OCI-M2 (cell line): ENCODE results near the gene CNTNAP4.

ENCODE experiments used
- DNase-seq: peaks from one replicate; lab custom pipeline; 2025; ENCODE audit not compliant: unreplicated experiment; lab: John Stamatoyannopoulos, UW

Gene CNTNAP4

DNA sequence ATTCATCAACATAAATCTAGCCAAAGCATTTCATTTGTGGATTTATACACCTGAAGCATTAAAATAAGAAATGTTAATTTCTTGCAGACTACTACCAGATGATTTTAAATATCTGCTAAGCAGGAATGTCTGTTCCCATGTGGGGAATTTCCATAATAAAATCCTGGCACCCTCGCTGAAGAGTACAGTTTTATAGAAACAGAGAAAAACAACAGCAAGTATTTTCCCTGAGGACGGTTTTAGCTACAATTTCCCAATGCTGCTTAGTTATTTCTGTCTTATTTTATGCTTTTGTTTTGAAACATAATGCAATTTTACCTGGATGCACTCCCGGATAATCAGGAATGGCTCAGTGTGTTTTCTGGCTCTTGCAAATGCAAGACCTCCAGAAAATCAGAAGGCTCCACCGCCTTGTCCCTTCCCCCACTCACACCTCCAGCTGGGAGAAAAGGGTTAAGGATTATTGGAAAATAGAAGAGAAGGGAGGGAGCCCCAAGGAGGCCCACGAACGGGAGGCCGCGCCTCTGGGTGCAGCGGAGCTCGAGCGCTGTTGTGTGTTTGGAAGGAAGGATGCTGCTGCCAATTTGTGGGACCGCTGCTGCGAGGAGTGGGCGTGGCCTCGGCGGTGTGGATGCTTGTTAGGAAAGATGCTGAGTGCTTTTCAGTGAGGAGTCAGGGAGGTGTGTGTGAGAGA lies at the start of gene CNTNAP4:
Gene CNTNAP4, plus strand, starts transcription at position 657 of the 694 bp plus-strand sequence. CDS start 262 bp downstream, outside the sequence.
- no peak for DNase-seq

DNA sequence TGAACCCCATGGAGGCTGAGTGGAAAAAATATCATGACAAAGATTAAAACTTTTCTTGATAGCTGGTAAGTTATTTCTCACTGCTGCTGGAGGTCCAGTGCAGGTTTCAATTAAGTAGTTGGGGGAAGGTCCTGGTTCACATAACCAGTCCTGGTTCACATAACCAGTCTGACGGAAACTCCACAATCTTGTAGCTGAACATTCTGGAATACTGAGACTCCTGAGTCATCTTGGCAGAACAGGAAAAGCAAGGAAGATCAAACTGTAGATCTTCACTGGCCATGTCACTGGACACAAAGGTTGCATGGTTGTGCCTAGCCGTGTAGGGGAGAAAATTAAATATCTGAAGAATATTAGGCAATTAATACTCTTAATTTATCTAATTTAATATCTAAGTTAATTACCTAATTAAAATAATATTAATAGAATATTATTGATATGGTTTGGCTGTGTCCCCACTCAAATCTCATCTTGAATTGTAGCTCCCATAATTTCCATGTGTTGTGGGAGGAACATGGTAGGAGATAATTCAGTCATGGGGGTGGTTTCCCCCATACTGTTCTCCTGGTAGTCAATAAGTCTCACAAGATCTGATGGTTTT lies 48.6 kb upstream of the CNTNAP4 start:
- DNase-seq, result no peak

- DNase-seq, result no peak
Measured at GRCh38 chr16:76232704-76233103, 44.5 kb upstream of the CNTNAP4 start.

DNA sequence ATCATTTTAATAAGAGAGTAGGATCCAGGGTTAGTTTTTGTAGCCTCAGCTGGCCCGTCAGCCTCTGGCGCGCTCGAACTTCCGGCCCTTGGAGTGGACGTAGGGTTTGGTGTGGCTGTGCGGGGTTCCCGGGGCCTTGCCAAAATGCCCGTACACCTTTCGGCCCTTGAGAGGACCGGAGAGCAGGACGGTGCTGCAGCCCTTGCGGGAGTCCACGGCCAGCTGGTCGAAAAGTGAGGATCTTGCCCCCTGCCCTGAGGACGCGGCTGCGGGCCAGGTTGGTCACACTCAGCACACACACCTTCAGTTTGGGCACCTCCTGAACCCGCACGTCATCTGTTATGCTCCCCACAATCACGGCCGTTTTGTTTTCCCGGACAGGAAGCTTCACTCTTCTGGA lies 42.2 kb upstream of the CNTNAP4 start:
- no peak for DNase-seq

DNA sequence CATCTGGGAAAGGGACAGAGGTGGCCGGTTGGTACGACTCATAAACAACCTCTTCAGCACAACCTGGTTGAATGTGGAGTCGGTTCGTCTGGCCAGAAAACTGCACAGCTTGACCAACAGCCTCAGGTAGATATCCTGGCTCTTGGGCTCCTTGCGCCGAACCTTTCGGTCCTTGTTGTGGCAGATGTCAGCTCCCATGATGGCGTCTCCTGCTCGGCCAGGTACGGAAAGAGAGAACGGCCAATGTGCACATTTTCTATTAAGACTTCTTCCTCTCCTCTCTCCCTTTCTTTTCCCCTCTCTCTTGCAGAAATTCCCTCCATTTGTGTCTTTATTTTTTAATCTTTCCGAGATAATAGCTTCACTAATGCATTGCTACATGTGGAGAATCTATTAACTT lies 41.8 kb upstream of the CNTNAP4 start:
- no peak for DNase-seq

- DNase-seq, result no peak
Measured at GRCh38 chr16:76237471-76237870, 39.7 kb upstream of the CNTNAP4 start.

DNA sequence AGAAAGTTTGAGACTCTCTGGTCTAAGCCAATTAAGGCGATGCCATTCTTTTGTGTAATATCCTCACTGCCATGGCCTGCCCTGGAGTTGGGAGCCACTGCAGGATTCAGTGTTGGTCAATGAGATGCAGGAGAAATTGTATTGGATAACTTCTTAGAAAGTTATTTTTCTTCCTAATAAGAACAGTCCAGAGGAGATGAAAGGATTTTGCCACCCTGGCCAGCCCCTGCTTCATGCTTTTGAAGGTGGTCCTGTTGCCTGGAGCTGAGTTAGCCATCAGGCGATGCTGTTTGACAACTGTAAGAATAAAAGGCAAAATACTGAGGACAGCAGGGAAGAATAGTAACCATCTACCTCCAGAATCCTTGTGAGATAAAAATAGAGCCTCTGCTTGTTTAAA lies 35.4 kb upstream of the CNTNAP4 start:
- no peak for DNase-seq

GRCh38 chr16:76243620-76244019 lies 33.6 kb upstream of the CNTNAP4 start:
- no peak for DNase-seq

DNA sequence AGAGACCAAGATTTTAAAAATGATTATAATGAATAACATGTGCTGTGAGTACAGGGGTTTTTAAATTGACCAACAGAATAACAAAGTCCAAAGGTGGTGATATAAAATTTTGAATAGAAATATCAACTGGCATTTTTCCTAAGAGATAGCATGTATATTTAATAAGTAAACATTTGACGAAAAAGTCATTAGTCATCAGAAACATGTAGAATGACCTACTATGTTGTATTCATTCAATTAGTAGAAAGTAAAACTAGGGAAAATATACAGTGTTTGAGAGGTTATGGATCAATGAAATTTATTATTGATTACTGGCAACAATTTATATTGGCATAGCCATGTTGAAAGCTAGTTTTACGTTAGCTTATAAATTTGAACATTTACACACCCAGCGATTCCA lies 30.6 kb upstream of the CNTNAP4 start:
- no peak for DNase-seq

DNA sequence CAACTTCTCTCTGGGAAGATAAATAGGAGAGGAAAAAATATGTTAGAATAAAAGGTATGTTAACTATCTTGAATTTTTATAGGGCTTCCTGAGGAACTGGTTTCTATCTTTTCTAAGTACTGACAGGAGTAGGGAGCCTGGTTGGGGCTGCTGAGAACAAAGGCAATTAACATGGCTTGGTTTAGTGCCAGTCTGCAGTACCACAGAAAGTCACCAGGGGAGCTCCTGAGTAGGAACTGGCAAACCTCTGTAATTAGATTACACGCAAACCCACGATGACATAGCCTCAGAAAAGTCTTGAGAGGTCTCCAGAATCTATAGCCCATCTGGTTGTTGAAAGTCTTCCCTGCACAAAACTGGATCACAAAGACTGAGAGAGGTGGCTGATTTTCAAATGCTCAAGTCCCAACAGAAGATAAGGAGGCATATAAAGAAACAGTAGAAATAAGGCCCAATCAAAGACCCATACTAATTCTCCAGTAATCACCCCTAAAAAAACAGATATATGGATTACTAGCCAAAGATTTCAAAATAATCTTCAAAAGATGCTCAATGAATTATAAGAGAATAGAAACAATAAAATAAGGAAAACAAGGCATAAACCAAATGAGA lies 11.7 kb upstream of the CNTNAP4 start:
- DNase-seq, result no peak

DNA sequence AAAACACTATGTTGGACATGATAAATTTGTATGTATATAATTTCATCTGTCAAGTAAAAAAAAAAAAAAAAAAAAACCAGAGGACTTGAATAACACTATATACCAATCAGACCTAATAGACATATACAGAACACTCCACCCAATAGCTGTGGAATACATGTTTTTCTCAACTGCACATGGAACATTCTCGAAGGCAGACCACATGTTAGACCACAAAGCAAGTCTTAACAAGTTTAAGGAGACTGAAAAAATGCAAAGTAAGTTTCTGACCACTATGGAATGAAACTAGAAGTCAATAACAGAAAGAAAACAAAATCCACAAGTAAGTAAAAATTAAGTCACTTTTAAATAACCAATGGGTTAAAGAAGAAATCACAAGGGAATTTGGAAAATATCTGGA lies 8.4 kb upstream of the CNTNAP4 start:
- DNase-seq, result no peak

DNA sequence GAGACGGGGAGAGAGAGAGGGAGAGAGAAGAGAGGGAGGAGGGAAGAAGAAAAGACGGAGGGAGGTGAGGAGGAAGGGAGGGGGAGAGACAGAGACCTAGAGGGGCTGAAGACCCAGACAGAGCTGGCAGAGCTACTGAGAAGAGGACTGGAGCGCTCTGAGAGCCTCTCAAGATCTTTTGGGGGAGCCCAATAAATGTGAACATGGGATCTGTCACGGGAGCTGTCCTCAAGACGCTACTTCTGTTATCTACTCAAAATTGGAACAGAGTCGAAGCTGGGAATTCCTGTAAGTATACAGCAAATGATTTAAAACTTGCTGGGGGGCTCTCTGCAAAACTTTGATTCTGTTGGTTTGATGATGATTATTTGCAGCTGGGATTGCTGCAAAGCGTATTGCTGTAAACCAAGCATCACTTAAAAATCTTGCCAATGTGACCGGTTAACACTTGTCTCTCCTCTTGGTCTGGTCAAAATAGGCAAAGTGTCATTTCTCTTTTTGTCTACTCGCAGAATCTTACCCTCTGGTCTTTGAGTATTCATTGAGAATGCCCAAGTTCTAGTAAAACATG lies 344 bp downstream of the CNTNAP4 start:
- no peak for DNase-seq

GRCh38 chr16:76278086-76278485 lies 885 bp downstream of the CNTNAP4 start:
- no peak for DNase-seq

DNA sequence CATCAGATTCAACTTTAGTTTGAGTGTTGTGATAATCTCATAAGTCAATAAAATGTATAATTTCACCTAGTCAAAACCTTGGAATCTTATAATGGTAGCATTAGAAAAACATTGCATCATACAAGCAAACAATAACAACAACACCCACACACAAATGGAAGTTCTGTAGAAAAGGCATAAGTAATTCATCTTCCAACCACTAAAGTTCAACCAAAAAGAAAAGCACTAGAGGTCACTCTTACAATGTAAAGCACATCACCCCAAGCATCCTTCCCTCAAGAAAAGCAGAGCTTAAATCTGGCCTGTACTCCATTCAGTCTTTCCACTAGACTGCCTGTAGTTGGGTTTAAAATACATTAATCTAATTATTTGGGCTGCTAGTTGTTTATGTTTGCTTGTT lies 1.8 kb downstream of the CNTNAP4 start:
- no peak for DNase-seq

DNA sequence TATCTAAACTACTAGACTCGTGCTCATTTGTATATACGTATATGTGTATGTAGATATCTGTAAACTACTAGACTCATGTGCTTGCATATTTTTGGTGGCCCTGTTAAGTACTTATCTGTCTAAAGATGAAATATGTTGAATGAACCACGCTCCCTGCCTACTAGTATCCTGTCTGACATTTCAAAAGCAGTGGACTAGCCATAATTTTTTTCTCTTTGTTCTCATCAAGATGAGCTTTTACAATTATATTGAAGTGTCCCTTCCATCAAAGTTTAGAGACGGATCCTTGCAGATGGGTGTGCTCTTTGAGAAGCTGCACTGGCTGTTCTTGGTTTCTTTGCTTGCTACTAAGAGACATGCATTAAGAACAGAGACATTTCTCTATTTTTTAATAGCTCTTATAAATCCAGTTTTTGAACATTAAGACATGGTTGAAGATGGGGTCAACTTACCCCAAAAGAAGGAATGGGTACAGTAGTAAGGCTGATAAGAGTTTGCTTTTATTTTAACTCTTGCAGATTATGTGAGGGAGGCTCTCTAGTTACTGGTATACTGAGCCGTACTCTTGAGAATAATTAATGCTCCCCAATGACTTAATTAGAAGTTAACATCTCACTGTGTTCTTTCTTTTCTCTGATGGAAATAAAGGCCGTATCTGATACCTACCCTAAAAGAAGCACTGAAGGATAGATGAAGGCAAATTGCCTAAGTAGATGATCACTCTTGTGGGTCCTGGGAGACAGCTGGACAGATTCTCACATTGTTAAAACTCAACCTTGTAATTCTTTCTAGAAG lies 3.4 kb downstream of the CNTNAP4 start:
- no peak for DNase-seq

GRCh38 chr16:76287466-76287865 lies 10.3 kb downstream of the CNTNAP4 start:
- no peak for DNase-seq

DNA sequence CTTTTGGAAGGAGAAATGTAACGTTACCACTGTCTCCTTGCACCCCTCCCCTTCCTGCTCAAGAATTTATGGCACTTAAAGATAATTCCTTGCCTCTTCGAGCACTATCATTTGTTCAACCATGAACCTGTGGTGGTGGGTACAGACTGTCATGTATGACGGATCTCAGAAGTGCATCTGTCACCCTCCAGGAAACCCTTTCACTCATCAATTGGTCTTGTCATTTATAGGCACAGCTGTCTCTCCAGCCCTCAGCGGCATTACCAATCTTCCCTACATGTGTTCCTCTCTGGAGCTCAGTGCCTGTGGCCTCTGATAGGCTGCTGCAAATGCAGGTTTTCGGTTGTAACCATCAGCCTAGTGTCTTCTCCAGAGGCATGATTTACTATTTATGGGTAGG lies 15.0 kb downstream of the CNTNAP4 start:
- no peak for DNase-seq

DNA sequence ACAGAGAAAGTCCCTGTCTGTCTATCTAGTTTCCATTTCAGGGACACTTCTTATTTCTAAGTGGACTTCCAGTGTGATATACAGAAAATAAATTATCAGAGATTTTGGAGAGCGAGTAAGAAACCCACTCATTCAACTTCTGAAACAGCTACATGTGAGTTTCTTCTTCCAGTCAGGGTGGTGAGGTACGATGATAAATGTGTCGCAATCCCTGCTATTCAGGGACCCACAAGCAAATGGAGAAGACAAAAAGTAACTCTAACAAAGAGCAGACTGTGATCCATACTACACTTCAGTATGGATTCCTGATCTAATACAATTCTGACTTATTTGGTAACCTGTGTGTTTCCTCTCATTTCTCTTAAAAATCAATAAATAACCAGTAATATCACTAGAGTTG lies 16.8 kb downstream of the CNTNAP4 start:
- DNase-seq, result no peak

- DNase-seq, result no peak
Measured at GRCh38 chr16:76294396-76295214, 17.4 kb downstream of the CNTNAP4 start.

GRCh38 chr16:76297941-76298340 lies 20.7 kb downstream of the CNTNAP4 start:
- DNase-seq, result no peak
